ENCODE data around the gene TMEM243. TPM values are rescaled to one million over a fixed set of nuclear protein-coding genes. Genes with fewer than 3 reads are reported as not detected.

The TMEM243 gene
- total and polyA plus RNA-seq, 4 donors, result 16.9 to 46.6 (median 31.5) TPM

- H3K9me3 ChIP-seq (ENCODE audit: control insufficient read depth, low read length), result no peaks in the 10 kb centered on the region
- WGBS, 2 donors, result 19% methylated on average over 9 of the region's 9 CpGs
- no peak for DNase-seq
- H3K4me1 ChIP-seq (ENCODE audit: control insufficient read depth in 1 of 2, insufficient read depth in 2 of 2, low read length in 2 of 2), result peaks cover 0 to 3% of the 10 kb centered on the region in 2 donors
- H3K27me3 ChIP-seq (ENCODE audit: control insufficient read depth in 1 of 2, insufficient read depth in 2 of 2, low read length in 1 of 2), result no peaks in the 10 kb centered on the region
- peak overlapping the region; percentile 29 to 62 for H3K4me3 ChIP-seq (ENCODE audit: low read length in 2 of 2)
- ATAC-seq (ENCODE audit: low FRiP score), result no peak
- intact Hi-C loops (cut with DNase I), result loop anchor here (5.0 to 10.0 kb wide), 3 partner anchors 71 to 264 kb away; partner anchors contain the start of gene CROT (in 2 of the 2)
- no peaks in the 10 kb centered on the region for H3K36me3 ChIP-seq (ENCODE audit: control insufficient read depth in 1 of 2, insufficient read depth in 2 of 2, low read length in 1 of 2)
- H3K27ac ChIP-seq (ENCODE audit: low read depth in 1 of 2, low read length in 2 of 2), result peak overlapping the region; percentile 52 to 97
Measured at GRCh38 chr7:87151002-87151728, 68.4 kb downstream of the TMEM243 start.

GRCh38 chr7:87148332-87148955 lies 71.1 kb downstream of the TMEM243 start:
- intact Hi-C loops (cut with DNase I), result loop anchor here in 1 of 2 donors (5.0 kb wide), 2 partner anchors 206 to 221 kb away; no protein-coding TSS in a partner anchor
- H3K9me3 ChIP-seq (ENCODE audit: control insufficient read depth, low read length), result no peaks in the 10 kb centered on the region
- H3K4me3 ChIP-seq (ENCODE audit: low read length in 2 of 2), result no peak overlapping the region
- 67 to 72% methylated on average over 1 of the region's 1 CpG for WGBS, 2 donors
- no peak overlapping the region for H3K27ac ChIP-seq (ENCODE audit: low read depth in 1 of 2, low read length in 2 of 2)
- ATAC-seq (ENCODE audit: low FRiP score), result no peak
- no peaks in the 10 kb centered on the region for H3K27me3 ChIP-seq (ENCODE audit: control insufficient read depth in 1 of 2, insufficient read depth in 2 of 2, low read length in 1 of 2)
- no peaks in the 10 kb centered on the region for H3K36me3 ChIP-seq (ENCODE audit: control insufficient read depth in 1 of 2, insufficient read depth in 2 of 2, low read length in 1 of 2)
- no peaks in the 10 kb centered on the region for H3K4me1 ChIP-seq (ENCODE audit: control insufficient read depth in 1 of 2, insufficient read depth in 2 of 2, low read length in 2 of 2)
- DNase-seq, result no peak

- whole genome bisulfite sequencing, 2 donors, result 89 to 91% methylated on average over 7 of the region's 7 CpGs
- Histone ChIP-seq H3K4me1 (ENCODE audit: control insufficient read depth in 1 of 2, insufficient read depth in 2 of 2, low read length in 2 of 2) (no peaks in the 10 kb centered on the region), H3K9me3 (ENCODE audit: control insufficient read depth, low read length) (no peaks in the 10 kb centered on the region), H3K27me3 (ENCODE audit: control insufficient read depth in 1 of 2, insufficient read depth in 2 of 2, low read length in 1 of 2) (no peaks in the 10 kb centered on the region), H3K36me3 (ENCODE audit: control insufficient read depth in 1 of 2, insufficient read depth in 2 of 2, low read length in 1 of 2) (no peaks in the 10 kb centered on the region), H3K4me3 (ENCODE audit: low read length in 2 of 2) (no peak overlapping the region), H3K27ac (ENCODE audit: low read depth in 1 of 2, low read length in 2 of 2) (no peak overlapping the region)
- intact Hi-C loops (cut with DNase I), result loop anchor here in 1 of 2 donors (5.0 kb wide), 2 partner anchors 205 to 220 kb away; no protein-coding TSS in a partner anchor
- no peak for ATAC-seq (ENCODE audit: low FRiP score)
- DNase-seq, result no peak
Measured at GRCh38 chr7:87147500-87147899, 72.0 kb downstream of the TMEM243 start.

- DNase-seq (peak; percentile 43 to 61), ATAC-seq (ENCODE audit: low FRiP score) (no peak)
- no peak overlapping the region for H3K4me3 ChIP-seq (ENCODE audit: low read length in 2 of 2)
- WGBS, 2 donors, result 84 to 85% methylated on average over 24 to 25 of the region's 25 CpGs
- no peaks in the 10 kb centered on the region for H3K9me3 ChIP-seq (ENCODE audit: control insufficient read depth, low read length)
- no peaks in the 10 kb centered on the region for H3K36me3 ChIP-seq (ENCODE audit: control insufficient read depth in 1 of 2, insufficient read depth in 2 of 2, low read length in 1 of 2)
- H3K27me3 ChIP-seq (ENCODE audit: control insufficient read depth in 1 of 2, insufficient read depth in 2 of 2, low read length in 1 of 2), result no peaks in the 10 kb centered on the region
- no peaks in the 10 kb centered on the region for H3K4me1 ChIP-seq (ENCODE audit: control insufficient read depth in 1 of 2, insufficient read depth in 2 of 2, low read length in 2 of 2)
- intact Hi-C loops (cut with DNase I), result loop anchor here in 1 of 2 donors (5.0 kb wide), 2 partner anchors 205 to 220 kb away; no protein-coding TSS in a partner anchor
- no peak overlapping the region for H3K27ac ChIP-seq (ENCODE audit: low read depth in 1 of 2, low read length in 2 of 2)
Measured at GRCh38 chr7:87146740-87147386, 72.7 kb downstream of the TMEM243 start.

Other genes with a start within 250 kb of the TMEM243 start
- 10 to 100 TPM; 17.9 to 23.7 TPM for gene ELAPOR2, start 160.1 kb downstream of the TMEM243 start, total RNA-seq
- gene ELAPOR2, start 160.1 kb downstream of the TMEM243 start, polyA plus RNA-seq, result 1 to 10 TPM; 2.7 to 2.9 TPM
- gene DMTF1, start 67.3 kb downstream of the TMEM243 start, total RNA-seq, result 100 to 1,000 TPM in 1 of 2 donors, 10 to 100 TPM in 1; 87.2 to 135 TPM
- gene DMTF1, start 67.3 kb downstream of the TMEM243 start, polyA plus RNA-seq, result 10 to 100 TPM; 18.7 to 59.0 TPM
- 10 to 100 TPM; 11.8 to 19.5 TPM for gene CROT, start 125.9 kb upstream of the TMEM243 start, total RNA-seq
- 10 to 100 TPM; 11.0 to 16.1 TPM for gene CROT, start 125.9 kb upstream of the TMEM243 start, polyA plus RNA-seq